H9 (cell line): ENCODE data around the gene USP14. TPM values are rescaled to one million over a fixed set of nuclear protein-coding genes. Genes with fewer than 3 reads are reported as not detected.

Experiments used
- DNase-seq: peaks from one replicate; pipeline ENCODE4 v3.0.0-alpha.2; 2017
- H2AFZ ChIP-seq: one replicate; pipeline ENCODE4 v1.6.1; 2013; ENCODE audit warnings: mild to moderate bottlenecking, low read length, control low read depth, moderate library complexity
- H2AK5ac ChIP-seq: 2 replicates; pipeline ENCODE4 v1.6.1; 2013; ENCODE audit warnings: low read length, control low read depth, mixed read lengths; ENCODE audit not compliant: insufficient read length
- H2BK120ac ChIP-seq: one replicate; pipeline ENCODE4 v1.6.1; 2013; ENCODE audit warnings: low read depth, mild to moderate bottlenecking, low read length, control low read depth, inconsistent platforms; ENCODE audit not compliant: poor library complexity, severe bottlenecking
- H2BK12ac ChIP-seq: 2 replicates; pipeline ENCODE4 v1.6.1; 2013; ENCODE audit warnings: low read length, control low read depth, mixed read lengths, low read depth; ENCODE audit not compliant: insufficient read length
- H2BK15ac ChIP-seq: 2 replicates; pipeline ENCODE4 v1.6.1; 2013; ENCODE audit warnings: low read depth, low read length, control low read depth
- H2BK20ac ChIP-seq: one replicate; pipeline ENCODE4 v1.6.1; 2013; ENCODE audit warnings: low read depth, mild to moderate bottlenecking, low read length, control low read depth, inconsistent platforms; ENCODE audit not compliant: poor library complexity, severe bottlenecking
- H2BK5ac ChIP-seq: 2 replicates; pipeline ENCODE4 v1.6.1; 2013; ENCODE audit warnings: low read length, control low read depth, mixed read lengths; ENCODE audit not compliant: insufficient read length
- H3K14ac ChIP-seq: 2 replicates; pipeline ENCODE4 v1.6.1; 2013; ENCODE audit warnings: low read length, control low read depth; ENCODE audit not compliant: insufficient read depth
- H3K18ac ChIP-seq: 2 replicates; pipeline ENCODE4 v1.6.1; 2013; ENCODE audit warnings: low read depth, mild to moderate bottlenecking, mixed read lengths, low read length, control low read depth; ENCODE audit not compliant: insufficient read length
- H3K23ac ChIP-seq: 2 replicates; pipeline ENCODE4 v1.6.1; 2013; ENCODE audit warnings: low read length, control low read depth, mixed read lengths, low read depth; ENCODE audit not compliant: insufficient read length
- H3K23me2 ChIP-seq: 2 replicates; pipeline ENCODE4 v1.6.1; 2013; ENCODE audit warnings: low read depth, mild to moderate bottlenecking, mixed read lengths, low read length, control low read depth; ENCODE audit not compliant: insufficient read length, poor library complexity, severe bottlenecking
- H3K27ac ChIP-seq: 2 replicates; pipeline ENCODE4 v1.5.1; 2013; ENCODE audit warnings: low read length, control low read depth, mixed read lengths, low read depth; ENCODE audit not compliant: insufficient read length
- H3K27me3 ChIP-seq: 2 replicates; pipeline ENCODE4 v1.6.1; 2013; ENCODE audit warnings: low read length, control low read depth, inconsistent platforms; ENCODE audit not compliant: insufficient read depth
- H3K4ac ChIP-seq: 2 replicates; pipeline ENCODE4 v1.6.1; 2013; ENCODE audit warnings: low read depth, mild to moderate bottlenecking, control low read depth, inconsistent platforms, low read length, moderate library complexity
- H3K4me1 ChIP-seq: 2 replicates; pipeline ENCODE4 v1.6.1; 2013; ENCODE audit warnings: low read length, control low read depth, inconsistent platforms; ENCODE audit not compliant: insufficient read depth
- H3K4me2 ChIP-seq: 2 replicates; pipeline ENCODE4 v1.6.1; 2013; ENCODE audit warnings: low read length, control low read depth, mixed read lengths; ENCODE audit not compliant: insufficient read length, insufficient read depth
- H3K56ac ChIP-seq: 2 replicates; pipeline ENCODE4 v1.6.1; 2013; ENCODE audit warnings: low read depth, mild to moderate bottlenecking, mixed read lengths, low read length, control low read depth; ENCODE audit not compliant: insufficient read length
- H3K79me1 ChIP-seq: 2 replicates; pipeline ENCODE4 v1.6.1; 2013; ENCODE audit warnings: low read depth, mild to moderate bottlenecking, moderate library complexity, low read length, control low read depth, inconsistent platforms; ENCODE audit not compliant: insufficient read depth, poor library complexity, severe bottlenecking
- H3K79me2 ChIP-seq: 2 replicates; pipeline ENCODE4 v1.6.1; 2013; ENCODE audit warnings: low read length, control low read depth, inconsistent platforms; ENCODE audit not compliant: insufficient read depth
- H3K9ac ChIP-seq: 2 replicates; pipeline ENCODE4 v1.6.1; 2013; ENCODE audit warnings: low read length, control low read depth, mixed read lengths; ENCODE audit not compliant: insufficient read length; ENCODE audit errors: extremely low read depth
- H3K9me3 ChIP-seq: one replicate; pipeline ENCODE4 v1.6.1; 2013; ENCODE audit warnings: low read depth, low read length, inconsistent platforms; ENCODE audit not compliant: control insufficient read depth
- H3T11ph ChIP-seq: one replicate; pipeline ENCODE4 v1.6.1; 2013; ENCODE audit warnings: mild to moderate bottlenecking, low read length, control low read depth, inconsistent platforms
- H4K20me1 ChIP-seq: one replicate; pipeline ENCODE4 v1.6.1; 2013; ENCODE audit not compliant: control insufficient read depth, insufficient read length, insufficient read depth
- H4K5ac ChIP-seq: 2 replicates; pipeline ENCODE4 v1.6.1; 2013; ENCODE audit warnings: low read depth, mild to moderate bottlenecking, mixed read lengths, low read length, control low read depth; ENCODE audit not compliant: insufficient read length
- H4K8ac ChIP-seq: replicated peaks from 2 replicates; pipeline ENCODE4 v1.6.1; 2013; ENCODE audit warnings: low read length, control low read depth, mixed read lengths, low read depth; ENCODE audit not compliant: insufficient read length
- H4K91ac ChIP-seq: 2 replicates; pipeline ENCODE4 v1.6.1; 2013; ENCODE audit warnings: low read depth, mild to moderate bottlenecking, moderate library complexity, mixed read lengths, low read length, control low read depth; ENCODE audit not compliant: insufficient read length
- H3K27ac Mint-ChIP-seq, 3 experiments: 2 replicates in 2 of 3; 3 replicates in 1 of 3; pipeline ENCODE4 v1.8.0; 2020 to 2021; ENCODE audit warnings: mixed read lengths in 3 of 3, mild to moderate bottlenecking in 1 of 3, moderate library complexity in 1 of 3
- H3K27me3 Mint-ChIP-seq: 2 replicates; pipeline ENCODE4 v1.8.0; 2021; ENCODE audit warnings: low read depth, mild to moderate bottlenecking, moderate library complexity, mixed read lengths
- H3K36me3 Mint-ChIP-seq, 3 experiments: 2 replicates in 2 of 3; 3 replicates in 1 of 3; pipeline ENCODE4 v1.8.0; 2020 to 2021; ENCODE audit warnings: low read depth in 3 of 3, mixed read lengths in 3 of 3; ENCODE audit not compliant: insufficient read depth in 1 of 3
- H3K4me1 Mint-ChIP-seq, 2 experiments: 2 replicates each; pipeline ENCODE4 v1.8.0; 2020; ENCODE audit warnings: mixed read lengths in 2 of 2
- H3K4me3 Mint-ChIP-seq, 2 experiments: 2 replicates in 1 of 2; 3 replicates in 1 of 2; pipeline ENCODE4 v1.8.0; 2020 to 2021; ENCODE audit warnings: mild to moderate bottlenecking in 2 of 2, mixed read lengths in 2 of 2, moderate library complexity in 1 of 2
- H3K9me3 Mint-ChIP-seq, 2 experiments: 2 replicates in 1 of 2; 3 replicates in 1 of 2; pipeline ENCODE4 v1.8.0; 2020; ENCODE audit warnings: mild to moderate bottlenecking in 2 of 2, mixed read lengths in 2 of 2, moderate library complexity in 1 of 2
- WGBS: extraction: QIAGEN DNeasy Blood & Tissue Kit; methylation state at CpG from one replicate; pipeline ENCODE4 v1.1.7; 2013; ENCODE audit warnings: missing lambda C conversion rate, low lambda C conversion rate, mixed read lengths; ENCODE audit not compliant: insufficient read length; ENCODE audit errors: extremely low coverage; 5-methylcytosine and 5-hydroxymethylcytosine counted together
- total RNA-seq: library from RNA; stranded (reverse); gene quantifications from 2 replicates; pipeline ENCODE4 v1.2.1, GENCODE V29; 2021
- TF ChIP-seq, protein P1 (sequence below): fragments of 200-600 bp; sonication (generic); conservative IDR thresholded peaks from 3 replicates; pipeline ENCODE4 v1.8.0; 2021; ENCODE audit warnings: antibody characterized with exemption, mild to moderate bottlenecking

USP14 gene
- total RNA-seq, 1 experiment from 2014 or later: 92.1 TPM

DNA sequence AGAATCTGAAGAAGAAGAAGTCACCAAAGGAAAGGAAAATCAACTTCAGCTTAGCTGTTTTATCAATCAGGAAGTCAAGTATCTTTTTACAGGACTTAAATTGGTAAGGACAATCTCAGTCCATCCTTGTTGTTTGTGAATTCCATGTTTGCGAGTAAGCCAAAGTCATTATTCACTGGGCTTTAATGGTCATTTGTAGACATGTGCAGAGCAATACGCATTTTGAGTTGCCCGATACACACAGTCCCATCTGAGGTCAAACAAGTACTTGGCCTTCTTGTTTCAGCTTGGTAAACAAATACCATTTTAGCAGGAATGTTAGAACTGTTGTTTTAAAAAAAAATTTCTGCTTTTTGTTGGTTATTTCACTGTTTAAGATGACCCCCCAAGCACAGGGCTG, 40.9 kb downstream of the USP14 start:
- no peak for DNase-seq
- Histone ChIP-seq H3K14ac (no peak overlapping the region), H2BK12ac (no peak overlapping the region), H3K4ac (no peak overlapping the region), H2BK5ac (no peak overlapping the region), H3K4me1 (no peaks in the 10 kb centered on the region), H3T11ph (no peak overlapping the region), H3K9me3 (no peaks in the 10 kb centered on the region), H4K5ac (no peak overlapping the region), H4K91ac (no peak overlapping the region), H2BK20ac (no peak overlapping the region), H2AFZ (no peak overlapping the region), H4K20me1 (no peaks in the 10 kb centered on the region), H3K56ac (no peak overlapping the region), H3K4me2 (no peak overlapping the region), H3K9ac (no peak overlapping the region), H3K27me3 (no peaks in the 10 kb centered on the region), H3K18ac (no peak overlapping the region), H2BK120ac (no peak overlapping the region), H3K27ac (no peak overlapping the region), H3K79me1 (no peaks in the 10 kb centered on the region), H3K79me2 (no peaks in the 10 kb centered on the region), H3K23me2 (no peaks in the 10 kb centered on the region), H2AK5ac (no peak overlapping the region), H4K8ac (no peak overlapping the region), H3K23ac (no peak overlapping the region), H2BK15ac (no peak overlapping the region)
- H3K36me3 Mint-ChIP-seq: peaks cover 15 to 71% (median 55%) of the 10 kb centered on the region in 3 experiments; a peak in 6 of 7 replicates
- no peaks in the 10 kb centered on the region for H3K9me3 Mint-ChIP-seq
- no CpG with 5 or more reads among the region's 3 CpGs for WGBS
- H3K27ac Mint-ChIP-seq: no peak overlapping the region
- TF ChIP-seq, protein P1, sequence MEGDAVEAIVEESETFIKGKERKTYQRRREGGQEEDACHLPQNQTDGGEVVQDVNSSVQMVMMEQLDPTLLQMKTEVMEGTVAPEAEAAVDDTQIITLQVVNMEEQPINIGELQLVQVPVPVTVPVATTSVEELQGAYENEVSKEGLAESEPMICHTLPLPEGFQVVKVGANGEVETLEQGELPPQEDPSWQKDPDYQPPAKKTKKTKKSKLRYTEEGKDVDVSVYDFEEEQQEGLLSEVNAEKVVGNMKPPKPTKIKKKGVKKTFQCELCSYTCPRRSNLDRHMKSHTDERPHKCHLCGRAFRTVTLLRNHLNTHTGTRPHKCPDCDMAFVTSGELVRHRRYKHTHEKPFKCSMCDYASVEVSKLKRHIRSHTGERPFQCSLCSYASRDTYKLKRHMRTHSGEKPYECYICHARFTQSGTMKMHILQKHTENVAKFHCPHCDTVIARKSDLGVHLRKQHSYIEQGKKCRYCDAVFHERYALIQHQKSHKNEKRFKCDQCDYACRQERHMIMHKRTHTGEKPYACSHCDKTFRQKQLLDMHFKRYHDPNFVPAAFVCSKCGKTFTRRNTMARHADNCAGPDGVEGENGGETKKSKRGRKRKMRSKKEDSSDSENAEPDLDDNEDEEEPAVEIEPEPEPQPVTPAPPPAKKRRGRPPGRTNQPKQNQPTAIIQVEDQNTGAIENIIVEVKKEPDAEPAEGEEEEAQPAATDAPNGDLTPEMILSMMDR: no peak
- no peak overlapping the region for H3K4me3 Mint-ChIP-seq
- no peaks in the 10 kb centered on the region for H3K27me3 Mint-ChIP-seq
- H3K4me1 Mint-ChIP-seq: peaks cover 0 to 6% of the 10 kb centered on the region in 2 experiments; a peak in 1 of 4 replicates
